ENCODE measurements around the gene P2RY6.

- TF ChIP-seq CTCF (conservative IDR thresholded peaks at IDR 0.05; ENCODE audit: low read length) (no peak), EZH2phosphoT487 (IDR thresholded peaks at IDR 0.05; ENCODE audit: borderline replicate concordance, low read depth, low read length) (no peak)
Measured at GRCh38 chr11:73248526-73249185, 23.5 kb upstream of the P2RY6 start.
